Left hindlimb (tissue), 1 donor: ENCODE data around the gene APRT.

ENCODE experiments used
- DNase-seq: peaks from one replicate; pipeline ENCODE4 v3.0.0-alpha.2; 2018

The APRT gene

DNA sequence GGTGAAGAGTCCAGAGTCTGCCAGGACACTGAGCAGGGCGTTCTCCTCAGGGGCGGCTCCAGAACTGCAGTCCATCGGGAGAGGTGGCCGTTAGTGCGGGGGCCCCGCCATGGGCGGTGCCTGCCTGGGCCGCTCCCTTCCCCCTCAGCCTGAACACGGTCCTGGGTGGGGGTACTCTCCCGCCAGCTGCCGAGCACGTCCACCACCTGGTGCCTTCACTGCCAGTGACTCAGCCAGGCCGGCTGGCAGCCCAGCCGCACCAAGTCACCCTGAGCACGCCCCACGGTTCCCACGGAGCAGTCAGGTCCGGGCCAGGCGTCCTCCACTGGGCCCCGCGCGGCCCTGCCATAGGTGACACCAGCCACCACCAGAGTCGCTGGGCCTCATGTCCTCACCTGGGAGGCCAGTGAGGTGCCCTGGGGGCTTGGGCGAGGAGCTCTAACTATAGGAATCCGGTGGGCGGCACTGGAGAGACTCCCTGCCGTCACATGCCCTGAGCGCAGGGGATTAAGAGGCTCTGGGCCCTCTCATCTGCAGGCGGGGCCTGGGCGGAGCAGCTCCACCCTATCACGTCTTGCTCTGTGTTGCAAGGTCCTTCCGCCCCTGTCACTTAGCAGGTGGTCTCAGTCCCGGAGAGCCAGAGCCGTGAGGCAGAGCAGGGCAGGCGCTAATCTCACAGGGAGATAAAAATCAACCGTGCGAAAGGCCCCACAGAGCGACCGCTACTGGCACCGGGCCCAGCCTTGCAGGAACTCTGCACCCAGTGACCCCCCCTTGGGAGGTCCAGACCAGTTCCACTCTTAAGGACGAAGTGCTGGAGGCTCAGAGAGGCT is 41.1 kb downstream of the APRT start:
- DNase-seq: peak; percentile 72

DNA sequence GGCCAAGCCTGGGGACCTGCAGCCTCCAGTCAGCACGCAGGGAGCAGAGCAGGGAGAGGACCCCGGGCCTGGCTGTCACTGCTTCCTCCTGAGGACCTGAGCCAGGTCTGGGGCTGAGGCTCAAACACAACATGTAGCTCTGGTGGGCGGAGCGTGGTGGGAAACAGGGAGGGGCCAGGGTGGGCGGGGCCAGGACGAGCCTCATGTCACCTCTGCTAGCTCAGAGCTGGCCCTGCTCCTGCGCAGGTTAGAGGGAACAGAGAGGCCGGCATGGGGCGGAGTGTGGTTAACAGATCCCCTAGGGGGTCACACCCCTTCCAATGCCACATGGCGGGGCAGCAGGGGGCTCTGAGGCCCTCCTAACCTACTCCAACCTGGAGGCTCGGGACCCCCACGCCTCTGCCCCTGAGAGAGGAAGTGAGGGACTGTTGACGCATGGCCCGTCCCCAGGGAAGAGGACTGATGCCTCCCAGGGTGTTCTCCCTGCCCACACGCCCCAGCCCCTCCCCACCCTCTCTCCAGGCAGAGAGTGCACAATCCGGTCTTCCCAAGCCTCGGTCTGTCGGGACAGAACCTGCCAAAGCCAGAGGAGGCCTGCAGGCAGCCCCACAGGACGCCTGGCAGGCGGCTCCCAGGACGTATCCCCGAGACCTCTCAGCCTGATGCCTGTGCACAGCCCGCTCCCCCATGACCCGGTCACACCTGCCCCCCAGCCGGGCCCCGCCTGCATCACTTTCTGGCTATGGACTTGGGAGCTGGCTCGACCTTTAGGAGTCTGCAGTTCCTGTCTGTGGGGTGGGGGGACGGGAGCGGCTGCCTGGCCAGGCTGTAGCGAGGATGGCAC is 41.9 kb downstream of the APRT start:
- no peak for DNase-seq

DNA sequence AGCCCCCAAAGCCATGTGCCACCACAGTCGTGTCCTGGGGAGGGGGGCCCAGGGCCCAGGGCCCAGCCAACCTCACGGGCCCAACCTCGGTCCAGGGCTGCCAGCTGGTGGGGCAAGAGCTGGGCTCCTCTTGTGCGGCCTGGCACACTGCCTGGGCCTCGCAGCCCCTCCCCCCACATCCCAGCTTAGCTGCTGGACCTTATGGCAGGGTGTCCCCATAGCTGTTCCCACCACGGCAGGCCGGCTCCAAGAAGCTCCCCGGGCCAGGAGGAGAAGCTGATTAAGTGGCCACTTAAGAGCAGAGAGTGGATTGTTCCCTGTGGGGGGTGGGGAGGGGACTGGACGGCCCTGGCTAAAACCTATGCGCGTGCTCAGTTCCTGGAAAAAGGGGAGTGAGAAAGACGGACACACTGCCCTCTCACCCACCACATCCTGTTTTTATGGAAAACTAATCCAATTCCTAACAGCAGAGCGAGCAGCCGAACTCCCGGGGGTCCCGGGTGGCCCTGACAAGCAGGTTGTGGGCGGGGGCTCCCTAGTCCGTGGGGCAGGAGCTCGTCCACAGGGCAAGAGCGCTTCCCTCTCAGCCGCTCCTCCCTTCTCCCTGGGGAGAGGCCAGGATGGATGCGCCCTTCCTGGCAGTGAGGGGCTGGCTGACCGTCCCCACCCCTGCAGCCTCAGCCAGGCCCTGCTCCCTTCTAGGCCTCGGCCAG is 43.5 kb downstream of the APRT start:
- peak; percentile 80 for DNase-seq

DNA sequence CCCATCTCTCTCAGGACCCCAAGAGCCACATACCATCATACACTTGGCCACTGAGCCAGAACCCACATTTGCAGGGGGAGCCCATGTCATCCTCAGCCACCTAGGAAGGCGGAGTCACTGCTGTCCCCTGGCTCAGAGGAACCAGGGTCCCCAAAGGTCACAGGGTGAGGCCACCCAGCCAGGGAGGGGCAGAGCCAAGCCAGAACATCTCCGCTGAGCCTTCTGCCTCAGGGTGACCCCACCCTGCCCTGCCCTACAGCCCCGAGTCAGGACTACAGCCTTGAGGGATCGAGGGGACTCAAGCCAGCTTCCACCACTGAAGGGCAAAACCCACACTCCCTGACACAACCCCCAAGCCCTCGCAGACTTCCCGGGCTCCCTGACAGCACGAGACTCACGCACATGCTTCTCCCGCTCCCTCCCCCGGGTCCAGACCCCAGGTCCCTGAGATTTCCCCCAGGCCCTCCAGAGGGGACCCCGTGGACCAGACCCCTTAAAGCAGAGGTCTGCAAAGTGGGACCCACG is 44.1 kb downstream of the APRT start:
- peak; percentile 52 for DNase-seq

DNA sequence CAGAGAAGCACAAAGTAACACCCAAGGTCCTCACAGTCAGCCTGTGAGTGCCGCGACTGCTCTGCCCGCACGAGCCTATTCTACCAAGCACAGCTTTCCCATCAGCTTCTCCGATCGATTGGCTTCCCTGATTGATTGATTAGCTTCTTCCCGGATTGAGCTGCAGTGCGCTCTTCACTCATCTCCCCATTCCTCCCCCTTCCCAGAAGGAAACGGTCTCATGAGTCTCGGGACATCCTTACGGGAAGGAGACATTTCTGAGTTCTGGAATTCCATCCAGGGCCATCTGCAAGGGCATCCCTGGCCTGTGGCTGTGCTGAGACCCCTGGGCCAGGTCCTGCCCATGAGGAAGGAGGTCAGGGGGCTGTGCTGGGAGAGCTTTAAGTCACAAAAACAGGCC is 44.8 kb downstream of the APRT start:
- DNase-seq: no peak

DNA sequence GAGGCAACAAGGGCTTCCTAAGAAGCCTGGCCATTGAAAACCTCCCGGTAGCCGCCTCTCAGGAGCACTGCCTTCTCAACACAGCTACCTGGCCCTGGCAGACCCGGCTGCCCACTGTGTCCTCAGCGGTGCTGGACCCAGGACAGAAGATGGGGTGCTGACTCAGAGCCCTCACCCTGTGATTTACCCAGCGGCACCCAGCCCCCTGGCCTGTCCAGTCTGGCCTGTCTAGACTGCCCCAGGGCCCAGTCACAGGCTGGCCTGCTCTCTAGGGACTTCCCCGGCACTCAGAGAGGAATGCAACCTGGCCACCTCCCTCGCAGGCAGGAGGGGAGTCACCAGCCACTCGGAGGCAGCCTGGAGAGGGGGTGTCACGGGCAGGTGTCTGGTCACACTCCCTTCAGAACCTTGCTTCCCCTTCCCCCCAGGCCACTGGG is 46.8 kb downstream of the APRT start:
- no peak for DNase-seq

DNA sequence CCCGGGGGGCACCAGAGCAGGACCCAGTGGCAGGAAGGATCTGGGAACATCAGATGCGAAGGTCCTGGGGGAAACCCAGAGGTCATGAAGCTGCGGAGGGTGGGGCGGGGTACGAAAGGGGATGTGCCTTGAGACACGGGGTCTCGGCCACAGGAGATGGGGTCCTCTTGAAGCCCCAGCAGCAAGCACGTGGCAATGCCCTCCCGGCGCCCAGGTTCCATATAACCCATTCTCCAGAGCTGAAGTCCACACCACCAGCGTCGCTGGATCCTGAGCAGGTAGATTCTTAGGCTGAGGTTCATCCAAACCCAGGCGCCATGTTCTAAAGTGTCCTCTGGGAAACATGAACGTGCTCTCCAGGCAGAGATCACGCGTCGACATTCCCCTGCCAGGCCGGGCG is 47.6 kb downstream of the APRT start:
- DNase-seq: no peak

DNA sequence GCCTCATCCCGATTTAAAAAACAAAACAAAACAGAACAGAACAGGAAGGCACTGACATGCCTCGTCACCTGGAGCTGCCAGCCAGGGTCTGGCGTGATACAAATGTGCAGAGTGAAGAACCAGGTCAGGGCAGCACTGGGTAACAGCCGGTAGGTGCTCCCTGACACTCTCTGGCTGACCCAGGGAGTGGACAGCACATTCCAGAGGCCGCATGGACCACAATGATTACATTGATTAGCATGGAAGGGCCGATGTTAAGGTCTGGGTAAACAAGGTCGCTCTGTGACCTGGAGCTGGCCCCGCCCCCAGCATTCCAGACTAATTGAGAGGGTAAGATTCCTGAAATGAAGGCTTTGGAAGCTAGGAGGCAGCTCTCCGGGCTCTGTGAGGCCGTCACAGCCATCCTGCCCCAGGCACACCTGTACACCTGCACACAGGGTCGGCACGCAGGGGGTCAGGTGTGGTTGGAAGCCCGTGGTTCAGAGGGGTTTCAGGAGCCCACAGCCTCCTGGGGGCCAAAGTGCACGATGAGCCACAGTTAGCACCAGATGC is 48.1 kb downstream of the APRT start:
- DNase-seq: no peak

DNA sequence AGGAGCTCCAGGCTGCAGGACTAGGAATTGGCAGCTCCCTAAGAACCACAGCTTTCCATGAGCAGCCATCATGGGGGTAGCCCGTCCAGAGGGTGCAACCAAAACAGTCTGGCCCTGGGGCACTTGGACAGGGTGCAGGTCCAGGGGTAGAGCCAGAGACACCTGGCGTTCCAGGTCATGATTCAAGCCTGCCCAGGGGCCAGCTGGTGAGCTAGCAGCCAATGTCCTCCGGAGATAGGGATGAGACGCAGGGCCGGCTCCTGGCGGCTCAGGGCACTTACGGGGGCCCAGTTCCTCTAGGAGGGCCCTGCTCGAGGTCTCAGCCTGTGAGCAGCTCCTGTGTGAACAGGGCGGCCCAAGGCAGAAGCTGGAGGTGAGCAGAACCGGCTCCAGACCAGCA is 48.8 kb downstream of the APRT start:
- DNase-seq: no peak

DNA sequence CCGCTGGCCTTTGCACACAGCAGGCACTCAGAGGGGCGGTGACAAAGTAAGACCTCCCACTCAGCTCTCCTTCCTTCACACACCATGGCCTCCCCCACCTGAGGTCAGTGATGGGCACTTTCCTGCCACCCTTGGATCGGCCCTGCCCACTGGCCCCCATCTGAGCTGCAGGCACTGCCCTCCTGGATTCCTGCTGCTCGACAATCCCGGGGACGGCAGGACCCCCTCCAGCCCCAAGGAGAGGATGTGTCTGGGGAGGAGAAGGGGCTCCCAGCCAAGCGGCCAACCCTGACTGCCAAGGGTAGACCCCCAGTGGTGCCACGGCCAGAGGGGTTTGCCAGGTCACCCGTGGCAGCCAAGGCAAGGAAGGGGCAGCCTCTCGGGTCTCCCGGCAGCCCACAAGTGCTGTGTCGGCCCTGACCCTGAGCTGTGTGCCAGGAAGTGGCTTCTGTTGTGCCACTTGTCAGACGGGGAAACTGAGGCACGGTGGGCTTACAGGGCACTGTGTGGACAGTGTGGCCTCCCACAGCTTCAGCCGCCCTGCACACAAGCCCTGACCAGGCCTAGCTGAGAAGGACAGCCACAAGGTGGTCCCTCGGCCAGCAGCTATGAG is 49.4 kb downstream of the APRT start:
- no peak for DNase-seq

DNA sequence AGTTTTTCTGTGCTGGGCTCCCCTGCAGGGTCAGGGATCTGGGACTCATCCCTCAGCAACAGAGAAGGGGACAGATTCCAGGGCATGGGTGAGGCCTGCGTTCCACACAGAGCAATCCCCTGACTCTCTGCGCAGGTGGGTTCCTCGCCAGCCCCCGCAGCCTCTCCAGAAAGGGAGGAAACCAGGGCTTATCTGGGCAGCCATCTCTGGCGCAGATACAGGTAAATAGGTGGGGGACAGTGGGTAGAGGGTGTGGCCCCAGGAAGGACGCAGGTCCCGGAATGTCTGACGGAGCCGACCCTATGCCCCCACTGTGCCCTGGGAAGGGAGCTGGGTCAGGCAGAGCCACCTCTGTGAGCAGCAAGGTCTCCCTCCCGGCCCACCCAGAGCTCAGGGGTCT is 49.9 kb downstream of the APRT start:
- DNase-seq: no peak

DNA sequence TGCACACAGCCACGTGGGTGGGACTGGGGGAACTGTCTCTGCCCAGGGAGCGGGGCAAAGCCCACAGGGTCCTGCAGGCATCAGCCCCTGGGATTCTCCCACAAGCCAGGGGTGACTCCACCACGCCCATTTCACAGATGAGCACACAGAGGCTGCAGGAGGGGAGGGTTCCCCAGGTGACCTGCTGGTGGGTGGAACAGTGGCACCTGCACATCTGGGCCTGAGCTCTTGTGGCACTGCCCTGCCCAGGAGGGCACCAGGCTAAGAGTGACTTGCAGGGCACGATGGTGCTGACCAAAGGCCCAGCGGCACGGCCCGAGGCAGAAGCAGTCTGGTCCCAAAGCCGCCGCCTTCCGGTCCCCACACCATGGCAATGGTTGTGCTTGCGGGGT is 50.6 kb downstream of the APRT start:
- DNase-seq: no peak

DNA sequence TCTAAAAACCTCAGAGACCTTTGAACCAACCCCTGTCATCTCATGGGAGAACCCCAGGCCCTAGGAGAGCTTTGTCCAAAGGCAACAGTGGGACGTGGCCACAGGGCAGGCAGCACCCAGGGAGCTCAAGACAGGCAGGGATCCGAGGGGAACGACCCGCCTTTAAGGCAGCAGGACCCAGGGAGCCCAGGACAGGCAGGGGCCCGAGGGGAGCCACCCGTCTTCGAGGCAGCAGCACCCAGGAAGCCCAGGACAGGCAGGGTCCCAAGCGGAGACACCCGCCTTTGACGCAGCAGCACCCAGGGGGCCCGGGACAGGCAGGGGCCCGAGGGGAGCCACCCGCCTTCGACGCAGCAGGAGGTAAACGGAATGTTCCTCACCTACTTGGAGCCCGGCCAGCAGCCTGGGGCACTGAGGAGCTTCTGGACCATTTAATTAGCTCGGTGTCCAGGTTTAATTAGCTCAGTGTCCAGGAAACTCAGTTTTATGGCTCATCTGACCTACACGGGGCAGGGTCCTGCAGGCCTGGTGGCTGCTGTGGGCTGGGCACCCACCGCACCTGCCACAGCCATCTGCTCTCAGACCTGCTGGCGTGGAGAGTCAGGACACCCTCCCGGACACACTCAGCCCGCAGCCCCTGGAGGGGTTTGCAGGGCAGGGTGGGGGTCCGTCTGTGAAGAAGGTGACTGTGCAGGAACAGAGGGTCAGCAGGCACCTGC is 51.1 kb downstream of the APRT start:
- DNase-seq: no peak

DNA sequence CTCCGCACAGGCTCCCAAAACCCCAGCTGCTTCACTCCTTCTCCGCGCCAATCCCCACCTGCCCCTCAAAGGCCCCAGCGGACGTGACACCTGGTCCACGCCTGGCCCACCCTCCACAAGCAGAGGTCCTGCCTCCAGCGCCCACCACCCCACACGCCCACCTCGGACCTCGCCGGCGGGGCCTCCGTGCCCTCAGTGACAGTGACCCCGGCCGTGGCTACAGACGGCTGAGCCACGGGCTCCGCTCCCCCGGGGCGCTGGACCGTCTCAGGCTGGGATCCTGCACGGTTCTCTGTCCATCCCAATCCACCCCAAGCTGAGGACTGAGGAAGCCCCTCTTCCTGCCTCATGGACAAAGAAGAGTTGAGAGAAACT is 51.8 kb downstream of the APRT start:
- no peak for DNase-seq
